Neural progenitor cell (in vitro differentiated cells): ENCODE results near the gene LRRN3.

ENCODE experiments used
- CTCF ChIP-seq: fragments of 200-600 bp; sonication (generic); IDR thresholded peaks from 2 replicates; pipeline ENCODE4 v1.5.1; 2017; ENCODE audit warnings: antibody characterized with exemption, mild to moderate bottlenecking
- EZH2 ChIP-seq: fragments of 200-600 bp; sonication (generic); IDR thresholded peaks from 2 replicates; pipeline ENCODE4 v1.6.1; 2017; ENCODE audit warnings: antibody characterized with exemption, mild to moderate bottlenecking, moderate library complexity
- EZH2phosphoT487 ChIP-seq: fragments of 200-600 bp; sonication (generic); IDR thresholded peaks from 2 replicates; pipeline ENCODE4 v1.6.1; 2017; ENCODE audit warnings: antibody characterized with exemption

DNA sequence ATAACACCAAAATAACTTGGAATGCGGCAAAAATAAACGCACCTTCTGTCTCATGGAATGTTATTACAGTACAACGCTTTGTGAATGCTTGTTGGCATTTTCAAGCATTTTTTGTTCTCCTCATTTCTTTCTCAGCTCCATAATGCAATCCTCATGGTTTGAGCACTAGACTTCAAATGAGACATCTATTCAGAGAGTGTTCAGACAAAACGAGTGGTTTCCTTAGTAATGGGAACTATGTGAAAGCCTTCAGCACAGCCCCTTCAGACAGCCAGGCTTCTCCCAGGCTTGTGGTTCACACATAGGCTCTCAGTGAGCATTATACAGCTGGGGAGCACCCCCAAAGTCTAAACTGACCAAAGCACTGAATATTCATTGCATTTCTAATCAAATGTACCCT, 8.6 kb upstream of the LRRN3 start:
- no peak for TF ChIP-seq CTCF
- TF ChIP-seq EZH2, result no peak
- TF ChIP-seq EZH2phosphoT487, result no peak
